ENCODE results near the gene TTC27.
A peak's percentile ranks its signal among the peaks of the same experiment; 100 is the strongest.

Gene TTC27

DNA sequence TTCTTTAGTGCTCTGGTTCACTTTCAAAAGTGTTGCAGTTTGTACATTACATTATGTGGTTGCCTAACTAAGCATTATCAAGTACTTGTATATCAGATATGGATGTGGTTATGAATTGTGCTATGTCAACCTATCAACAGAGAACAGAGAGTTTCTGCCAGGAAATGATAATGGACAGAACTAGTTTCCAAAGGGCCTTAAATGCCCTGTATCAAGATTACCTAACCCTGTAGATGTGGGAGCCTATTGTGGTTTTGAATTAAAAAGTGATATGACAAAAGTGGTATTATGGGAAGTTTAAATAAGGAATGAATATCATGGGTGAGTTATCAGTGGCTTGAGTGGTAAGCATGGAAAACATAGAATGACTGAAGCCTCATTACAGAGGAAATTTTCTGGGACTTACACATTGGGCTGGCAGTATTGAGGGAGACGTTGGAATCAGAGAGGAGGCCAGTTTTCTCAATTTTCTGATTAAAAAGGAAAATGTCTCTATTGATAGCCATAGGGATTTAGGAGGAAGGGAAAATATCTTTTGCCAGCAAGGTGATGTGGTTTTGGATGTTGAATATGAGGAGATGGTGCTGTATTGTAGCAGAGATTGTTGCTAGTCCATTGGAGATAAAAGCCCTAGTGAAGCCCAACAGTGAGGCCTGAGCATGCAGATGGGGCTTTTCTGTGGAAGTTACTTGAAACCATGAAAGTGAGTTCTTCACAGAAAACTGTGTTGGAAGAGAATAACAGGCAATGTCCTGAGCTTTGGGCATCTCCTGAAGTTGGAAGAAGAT is 140.7 kb downstream of the TTC27 start:
- TF ChIP-seq, protein P1, sequence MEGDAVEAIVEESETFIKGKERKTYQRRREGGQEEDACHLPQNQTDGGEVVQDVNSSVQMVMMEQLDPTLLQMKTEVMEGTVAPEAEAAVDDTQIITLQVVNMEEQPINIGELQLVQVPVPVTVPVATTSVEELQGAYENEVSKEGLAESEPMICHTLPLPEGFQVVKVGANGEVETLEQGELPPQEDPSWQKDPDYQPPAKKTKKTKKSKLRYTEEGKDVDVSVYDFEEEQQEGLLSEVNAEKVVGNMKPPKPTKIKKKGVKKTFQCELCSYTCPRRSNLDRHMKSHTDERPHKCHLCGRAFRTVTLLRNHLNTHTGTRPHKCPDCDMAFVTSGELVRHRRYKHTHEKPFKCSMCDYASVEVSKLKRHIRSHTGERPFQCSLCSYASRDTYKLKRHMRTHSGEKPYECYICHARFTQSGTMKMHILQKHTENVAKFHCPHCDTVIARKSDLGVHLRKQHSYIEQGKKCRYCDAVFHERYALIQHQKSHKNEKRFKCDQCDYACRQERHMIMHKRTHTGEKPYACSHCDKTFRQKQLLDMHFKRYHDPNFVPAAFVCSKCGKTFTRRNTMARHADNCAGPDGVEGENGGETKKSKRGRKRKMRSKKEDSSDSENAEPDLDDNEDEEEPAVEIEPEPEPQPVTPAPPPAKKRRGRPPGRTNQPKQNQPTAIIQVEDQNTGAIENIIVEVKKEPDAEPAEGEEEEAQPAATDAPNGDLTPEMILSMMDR (IDR thresholded peaks at IDR 0.05), result no peak

DNA sequence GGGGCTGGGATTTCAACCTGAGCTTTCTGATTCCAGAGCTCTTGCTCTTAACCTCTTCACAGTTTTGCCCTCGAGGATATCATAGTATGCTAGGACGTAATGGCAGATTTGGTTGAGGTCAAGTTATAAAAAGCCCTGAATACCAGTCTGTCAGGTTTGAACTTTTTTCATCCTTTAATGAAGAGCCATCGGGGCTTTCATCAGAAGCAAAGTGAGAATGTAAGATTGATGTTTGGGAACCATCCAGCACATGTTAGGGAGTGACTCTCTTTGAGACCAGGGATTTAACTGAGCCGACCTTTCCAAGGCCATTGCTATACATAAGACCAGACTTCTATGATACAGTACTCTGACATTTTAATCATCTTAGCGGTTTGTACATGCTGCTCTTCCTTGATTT is 142.5 kb downstream of the TTC27 start:
- TF ChIP-seq, protein P1 (IDR thresholded peaks at IDR 0.05), result no peak

DNA sequence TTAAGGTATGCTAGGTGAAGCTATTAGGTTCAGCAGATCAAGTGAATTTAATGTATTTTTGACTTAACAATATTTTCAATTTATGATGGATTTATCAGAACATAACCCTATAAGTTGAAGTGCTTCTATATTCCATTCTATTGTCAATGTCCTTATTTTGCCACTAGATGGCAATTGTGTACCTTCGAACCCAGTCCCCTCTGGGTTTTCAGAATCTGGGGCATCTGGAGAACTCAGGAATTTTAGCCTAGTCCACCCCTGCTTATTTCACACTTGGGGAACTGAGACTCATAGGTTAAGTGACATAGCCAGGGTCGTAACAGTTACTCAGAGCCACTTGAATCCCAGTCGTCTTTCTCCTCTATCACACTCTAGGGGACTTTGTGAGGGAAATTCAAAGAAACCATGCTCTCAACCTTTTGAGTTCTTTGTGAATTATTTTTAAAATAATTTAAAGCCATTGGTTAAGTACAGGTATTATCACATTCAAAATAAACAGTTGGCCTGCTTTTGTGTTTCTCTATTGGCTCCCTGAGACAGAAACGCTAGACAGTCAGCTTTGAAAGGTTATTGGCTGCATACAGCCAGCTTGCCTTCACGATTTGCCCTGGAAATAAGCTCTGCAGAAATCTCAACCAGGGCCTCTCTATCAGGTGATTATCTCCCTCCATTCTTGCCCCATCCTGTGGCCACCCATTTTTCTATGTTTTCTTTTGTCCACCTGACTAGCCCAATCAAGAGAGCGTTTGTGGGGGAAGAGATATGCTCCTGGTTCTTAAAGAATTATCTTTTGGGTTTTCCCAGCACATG is 145.0 kb downstream of the TTC27 start:
- TF ChIP-seq, protein P1 (IDR thresholded peaks at IDR 0.05), result peak; percentile 61

DNA sequence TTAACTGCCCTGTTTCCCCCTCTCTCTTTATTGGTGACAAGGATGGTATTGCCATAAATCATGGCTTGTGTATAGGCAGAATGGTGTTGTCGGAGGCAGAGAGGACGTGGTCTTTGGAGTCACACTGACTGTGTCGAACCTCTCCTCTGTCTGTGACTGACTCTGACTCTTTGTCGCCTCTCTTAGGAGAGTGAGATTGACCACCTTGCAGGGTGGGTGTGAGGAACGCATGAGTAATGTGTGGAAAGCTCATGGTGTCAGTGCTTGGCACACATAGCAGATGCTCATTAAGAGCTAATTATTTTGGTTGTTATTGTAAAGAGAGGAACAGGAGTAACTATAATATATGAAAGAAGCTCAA is 145.6 kb downstream of the TTC27 start:
- TF ChIP-seq, protein P1 (IDR thresholded peaks at IDR 0.05), result no peak

DNA sequence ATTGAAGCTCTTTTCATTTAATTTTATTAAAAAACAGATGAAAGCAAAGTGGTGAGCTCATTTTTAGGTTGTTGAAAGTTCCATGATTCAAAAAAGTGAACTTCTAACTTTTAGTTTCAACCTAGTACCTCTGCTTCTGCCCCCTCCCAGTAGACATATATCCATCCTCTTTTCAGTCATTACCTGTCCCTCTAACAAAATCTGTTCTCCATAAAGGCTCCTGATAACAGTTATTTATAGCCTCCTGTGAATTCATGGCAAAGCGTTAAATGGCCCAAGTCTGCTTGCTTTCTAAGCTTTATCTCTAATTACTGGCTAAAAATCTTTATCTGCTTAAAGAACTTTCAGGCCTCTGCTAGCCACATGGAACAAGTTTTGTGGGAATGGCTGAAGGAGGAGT is 148.1 kb downstream of the TTC27 start:
- TF ChIP-seq, protein P1 (IDR thresholded peaks at IDR 0.05), result no peak

DNA sequence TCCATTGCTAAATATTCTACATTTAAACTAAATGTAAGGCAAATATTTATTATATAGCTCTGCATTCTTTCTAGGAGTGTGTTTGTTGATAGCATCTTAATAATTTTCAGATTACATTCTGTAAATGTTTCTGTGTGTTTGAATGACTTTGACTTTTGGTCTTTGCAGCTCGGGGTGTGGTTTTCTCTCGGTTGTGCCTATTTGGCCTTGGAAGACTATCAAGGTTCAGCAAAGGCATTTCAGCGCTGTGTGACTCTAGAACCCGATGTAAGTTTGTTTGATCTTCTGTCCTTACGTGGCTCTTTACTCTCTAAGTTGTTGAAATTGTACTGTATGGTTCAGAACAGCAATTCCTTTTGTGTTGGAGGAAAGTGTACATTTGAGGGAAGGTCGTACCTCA is 149.9 kb downstream of the TTC27 start:
- TF ChIP-seq, protein P1 (IDR thresholded peaks at IDR 0.05), result no peak

DNA sequence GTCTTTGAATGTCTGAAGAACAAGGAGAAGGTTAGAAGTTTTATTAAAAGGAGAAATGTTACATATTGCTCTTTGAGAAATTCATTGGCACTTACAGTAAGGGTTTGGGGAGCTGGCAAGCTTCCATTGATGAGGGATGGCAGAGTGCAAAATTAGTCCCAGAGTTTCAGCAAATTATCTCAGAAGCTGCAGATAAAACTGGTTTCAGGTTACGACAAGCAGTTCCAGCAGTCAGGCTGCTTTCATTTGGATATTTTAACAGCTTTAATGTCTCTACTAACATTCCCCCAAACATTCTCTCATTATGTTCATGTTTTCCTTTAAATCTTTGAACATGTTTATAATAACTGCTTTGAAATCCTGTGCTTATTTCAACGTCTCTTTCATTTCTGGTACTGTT is 153.1 kb downstream of the TTC27 start:
- TF ChIP-seq, protein P1 (IDR thresholded peaks at IDR 0.05), result no peak
